Activated CD4-positive, alpha-beta memory T cell treated with anti-CD3 and anti-CD28 coated beads, Interleukin-2, amount 10 ng/mL, durations not matched to agents 7 days and 5 days (primary cell): ENCODE measurements around the gene EDAR. TPM values are rescaled to one million over a fixed set of nuclear protein-coding genes. Genes with fewer than 3 reads are reported as not detected.
A peak's percentile ranks its signal among the peaks of the same experiment; 100 is the strongest.

Source experiments
- CTCF ChIA-PET: fragments of 350-600 bp; sonication (Branson Sonifier 250); formaldehyde crosslinking; loops from one replicate; lab custom pipeline; 2021; ENCODE audit warnings: antibody characterized with exemption, inconsistent platforms; lab: Charles Lee
- POLR2A ChIA-PET: fragments of 350-600 bp; sonication (Branson Sonifier 250); formaldehyde crosslinking; loops from one replicate; lab custom pipeline; 2021; ENCODE audit warnings: antibody characterized with exemption; lab: Charles Lee
- DNase-seq: peaks from one replicate; pipeline ENCODE4 v3.0.0-alpha.2; 2020
- H3K27ac Mint-ChIP-seq: one replicate; pipeline ENCODE4 v1.8.0; 2021; ENCODE audit warnings: mild to moderate bottlenecking, mixed read lengths
- H3K27me3 Mint-ChIP-seq: one replicate; pipeline ENCODE4 v1.8.0; 2021; ENCODE audit warnings: mixed read lengths
- H3K36me3 Mint-ChIP-seq: one replicate; pipeline ENCODE4 v1.8.0; 2021; ENCODE audit warnings: low read depth, mixed read lengths
- H3K4me1 Mint-ChIP-seq: one replicate; pipeline ENCODE4 v1.8.0; 2021; ENCODE audit warnings: mixed read lengths
- H3K4me3 Mint-ChIP-seq: one replicate; pipeline ENCODE4 v1.8.0; 2021; ENCODE audit warnings: mild to moderate bottlenecking, mixed read lengths
- H3K9me3 Mint-ChIP-seq: one replicate; pipeline ENCODE4 v1.8.0; 2021; ENCODE audit warnings: mixed read lengths
- total RNA-seq, 2 experiments: library from RNA; stranded (reverse); gene quantifications; one replicate each; pipeline ENCODE4 v1.2.3, GENCODE V29; 2021

Gene EDAR
- total RNA-seq, 2 experiments from 2014 or later = not detected

DNA sequence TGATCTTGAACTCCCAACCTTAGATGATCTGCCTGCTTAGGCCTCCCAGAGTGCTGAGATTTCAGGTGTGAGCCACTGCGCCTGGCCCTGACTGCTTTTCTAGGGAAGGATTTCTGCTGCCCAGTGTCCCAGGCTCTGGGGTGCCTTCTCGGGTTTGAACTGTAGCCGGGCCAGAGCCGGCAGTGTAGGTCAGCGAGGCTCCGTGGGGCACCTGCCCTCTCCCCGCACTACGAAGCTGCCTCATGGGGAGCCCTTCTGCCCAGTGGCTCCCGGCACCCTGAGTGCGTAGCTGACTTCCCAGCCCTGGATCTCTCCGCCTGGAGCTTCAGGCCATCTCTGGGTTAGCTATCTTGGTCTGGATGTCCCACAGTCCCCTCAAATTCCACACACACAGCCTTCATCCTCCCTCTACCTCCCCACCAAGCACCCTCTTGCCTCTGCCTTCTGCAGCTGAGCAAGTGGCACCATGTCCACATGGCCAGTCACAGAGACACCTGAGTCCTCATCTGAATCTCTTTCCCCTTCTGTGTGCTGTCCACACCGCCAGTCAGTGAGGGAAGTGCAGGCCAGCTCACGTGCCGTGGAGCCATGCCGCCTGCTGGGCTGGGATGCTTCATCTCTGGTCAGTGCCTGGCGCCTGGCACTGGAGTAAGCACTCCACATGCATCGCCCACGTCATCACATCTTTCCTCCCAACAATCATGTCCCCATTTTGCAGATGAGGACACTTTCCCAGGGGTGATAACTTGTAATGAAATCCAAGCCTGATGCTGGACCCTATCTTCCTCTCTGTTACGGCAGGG is 69.2 kb downstream of the EDAR start:
- POLR2A ChIA-PET = no interaction called here
- Mint-ChIP-seq H3K4me3 (no peak overlapping the region), H3K36me3 (no peaks in the 10 kb centered on the region), H3K4me1 (no peaks in the 10 kb centered on the region), H3K27ac (no peak overlapping the region), H3K27me3 (no peaks in the 10 kb centered on the region), H3K9me3 (no peaks in the 10 kb centered on the region)
- no peak for DNase-seq
- CTCF ChIA-PET = no interaction called here

GRCh38 chr2:108918941-108919341 is 70.1 kb downstream of the EDAR start:
- no peaks in the 10 kb centered on the region for H3K36me3 Mint-ChIP-seq
- H3K9me3 Mint-ChIP-seq = no peaks in the 10 kb centered on the region
- H3K4me3 Mint-ChIP-seq = no peak overlapping the region
- DNase-seq = no peak
- no peaks in the 10 kb centered on the region for H3K27me3 Mint-ChIP-seq
- no peak overlapping the region for H3K27ac Mint-ChIP-seq
- H3K4me1 Mint-ChIP-seq = no peaks in the 10 kb centered on the region
- POLR2A ChIA-PET = no interaction called here
- CTCF ChIA-PET = no interaction called here

DNA sequence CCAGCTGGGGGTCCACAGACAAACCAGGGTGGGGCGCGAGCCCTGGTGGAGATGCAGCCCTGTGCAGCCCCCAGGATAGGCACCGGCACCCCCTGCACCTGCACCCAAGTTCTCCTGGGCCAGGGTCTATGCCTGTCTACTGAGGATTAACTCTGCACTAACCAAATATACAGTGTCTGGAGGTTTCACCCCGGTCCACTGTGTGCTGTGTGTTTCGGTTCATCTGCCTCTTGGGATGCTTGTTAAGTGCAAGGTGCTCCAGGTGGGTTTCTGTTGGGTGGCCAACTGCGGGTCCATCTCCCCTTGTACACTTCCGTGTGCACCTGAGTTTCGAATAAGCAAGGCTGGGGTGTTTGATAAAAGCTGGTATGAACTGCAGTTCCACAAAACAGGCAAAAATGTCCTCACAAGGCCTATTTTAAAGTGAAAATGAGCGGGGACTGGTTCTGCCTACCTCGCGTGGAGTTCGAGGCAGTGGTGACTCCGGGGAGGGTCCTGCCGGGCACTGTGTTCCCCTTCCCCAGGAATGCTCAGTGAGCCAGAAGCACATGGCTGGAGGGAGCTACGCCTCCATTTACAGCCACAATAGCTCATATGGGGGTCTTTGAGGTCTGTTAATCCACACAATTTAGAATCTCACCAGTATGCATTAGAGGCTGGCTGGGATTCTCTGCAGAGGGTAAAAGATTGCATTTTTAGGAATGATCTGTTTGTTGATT is 70.7 kb downstream of the EDAR start:
- Mint-ChIP-seq H3K27ac (no peak overlapping the region), H3K4me1 (no peaks in the 10 kb centered on the region), H3K9me3 (no peaks in the 10 kb centered on the region), H3K36me3 (no peaks in the 10 kb centered on the region), H3K27me3 (no peaks in the 10 kb centered on the region), H3K4me3 (no peak overlapping the region)
- no peak for DNase-seq
- POLR2A ChIA-PET = no interaction called here
- CTCF ChIA-PET = no interaction called here

- POLR2A ChIA-PET = no interaction called here
- Mint-ChIP-seq H3K4me1 (no peaks in the 10 kb centered on the region), H3K27ac (no peak overlapping the region), H3K27me3 (no peaks in the 10 kb centered on the region), H3K4me3 (no peak overlapping the region), H3K36me3 (no peaks in the 10 kb centered on the region), H3K9me3 (no peaks in the 10 kb centered on the region)
- no peak for DNase-seq
- CTCF ChIA-PET = interaction anchor here (1.2 kb wide), 1 partner anchor 11 kb away, joined by 3 read pairs; no protein-coding TSS in a partner anchor
These were observed 71.5 kb downstream of the EDAR start for GRCh38 chr2:108917526-108917925.

GRCh38 chr2:108916796-108917421 is 72.1 kb downstream of the EDAR start:
- ChIA-PET POLR2A (no interaction called here), CTCF (interaction anchor here (1.2 kb wide), 1 partner anchor 12 kb away, joined by 3 read pairs; no protein-coding TSS in a partner anchor)
- Mint-ChIP-seq H3K9me3 (no peaks in the 10 kb centered on the region), H3K4me1 (no peaks in the 10 kb centered on the region), H3K4me3 (no peak overlapping the region), H3K27me3 (no peaks in the 10 kb centered on the region), H3K36me3 (no peaks in the 10 kb centered on the region), H3K27ac (no peak overlapping the region)
- DNase-seq = no peak

GRCh38 chr2:108916122-108916795 is 72.8 kb downstream of the EDAR start:
- Mint-ChIP-seq H3K4me1 (no peaks in the 10 kb centered on the region), H3K36me3 (no peaks in the 10 kb centered on the region)

GRCh38 chr2:108912629-108912902 is 76.5 kb downstream of the EDAR start:
- ChIA-PET POLR2A (no interaction called here), CTCF (no interaction called here)
- peak; percentile 5 for DNase-seq
- no peaks in the 10 kb centered on the region for H3K36me3 Mint-ChIP-seq
- H3K4me1 Mint-ChIP-seq = no peaks in the 10 kb centered on the region
- no peaks in the 10 kb centered on the region for H3K9me3 Mint-ChIP-seq
- H3K27ac Mint-ChIP-seq = no peak overlapping the region
- no peaks in the 10 kb centered on the region for H3K27me3 Mint-ChIP-seq
- H3K4me3 Mint-ChIP-seq = no peak overlapping the region

More at GRCh38 chr2:108916122-108916795, 72.8 kb downstream of the EDAR start:
- no peak for DNase-seq
- Mint-ChIP-seq H3K9me3 (no peaks in the 10 kb centered on the region), H3K4me3 (no peak overlapping the region), H3K27me3 (no peaks in the 10 kb centered on the region), H3K27ac (no peak overlapping the region)
- ChIA-PET POLR2A (no interaction called here), CTCF (no interaction called here)

- CTCF ChIA-PET = no interaction called here
- POLR2A ChIA-PET = no interaction called here
These were observed 77.0 kb downstream of the EDAR start for GRCh38 chr2:108911807-108912628.

DNA sequence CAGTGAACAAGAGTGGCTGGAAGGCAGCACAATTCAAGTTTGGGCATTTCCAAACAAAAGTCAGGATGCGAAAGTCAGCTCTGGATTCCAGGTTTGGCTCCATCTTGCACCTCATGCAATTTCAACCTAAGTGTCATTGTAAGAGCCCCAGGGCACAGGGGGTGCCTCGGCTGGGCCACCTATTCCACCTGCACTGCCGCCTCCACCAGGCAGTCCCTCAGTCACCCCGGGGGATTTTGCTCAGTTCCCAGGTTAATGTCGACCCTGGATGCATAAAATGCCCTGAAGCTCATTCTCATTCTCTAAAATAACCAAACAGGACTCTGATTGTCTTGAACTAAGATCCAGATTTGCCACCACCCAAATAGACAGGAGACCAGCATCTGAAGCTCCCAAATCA is 77.6 kb downstream of the EDAR start:
- DNase-seq = no peak
- no peaks in the 10 kb centered on the region for H3K4me1 Mint-ChIP-seq

More at GRCh38 chr2:108911807-108912628, 77.0 kb downstream of the EDAR start:
- H3K9me3 Mint-ChIP-seq = no peaks in the 10 kb centered on the region
- no peaks in the 10 kb centered on the region for H3K27me3 Mint-ChIP-seq
- H3K27ac Mint-ChIP-seq = no peak overlapping the region
- H3K4me1 Mint-ChIP-seq = no peaks in the 10 kb centered on the region
- H3K36me3 Mint-ChIP-seq = no peaks in the 10 kb centered on the region
- no peak overlapping the region for H3K4me3 Mint-ChIP-seq
- no peak for DNase-seq

DNA sequence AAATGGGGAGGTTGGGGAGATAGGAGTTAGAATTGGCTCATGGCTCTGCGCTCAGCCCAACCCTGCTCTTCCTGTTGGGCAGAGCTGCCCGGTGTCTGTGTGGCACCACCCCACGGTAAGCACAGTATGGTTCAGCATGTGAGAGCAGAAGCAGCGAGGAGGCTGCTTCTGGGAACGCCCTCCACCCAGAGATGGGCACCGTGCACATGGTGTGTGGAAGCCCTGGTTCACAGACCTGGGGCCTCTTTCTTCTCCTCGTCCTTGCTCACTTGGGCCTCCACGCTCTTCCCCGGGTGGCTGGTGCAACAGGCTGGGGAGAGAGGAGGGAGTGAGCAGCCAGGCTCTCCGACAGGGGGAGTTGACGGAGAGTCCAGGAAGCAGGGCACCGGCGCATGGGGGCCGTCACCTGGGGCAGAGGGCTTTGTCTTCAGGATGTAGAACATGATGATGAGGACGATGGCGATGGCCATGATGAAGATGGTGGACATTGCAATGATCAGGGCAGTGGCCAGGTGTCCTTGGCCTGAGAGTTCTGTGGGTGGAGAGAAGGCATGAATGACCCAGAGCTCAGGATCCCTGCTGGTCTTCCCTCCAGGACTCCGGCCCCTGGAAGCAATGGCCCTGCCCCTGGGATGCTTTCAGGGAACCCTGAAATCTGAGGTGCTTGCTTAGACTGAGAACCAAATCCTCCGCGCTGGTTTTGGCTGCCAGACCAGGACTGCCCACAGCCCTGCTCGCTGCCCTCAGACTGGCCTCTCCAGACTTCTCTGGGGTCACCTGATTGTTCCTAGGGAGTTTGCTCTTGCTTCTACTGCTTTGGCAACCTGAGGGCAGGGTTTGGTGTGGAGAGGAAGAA is 78.3 kb downstream of the EDAR start:
- no peaks in the 10 kb centered on the region for H3K4me1 Mint-ChIP-seq
- no peak overlapping the region for H3K27ac Mint-ChIP-seq
- ChIA-PET POLR2A (no interaction called here), CTCF (no interaction called here)
- H3K4me3 Mint-ChIP-seq = no peak overlapping the region
- no peaks in the 10 kb centered on the region for H3K36me3 Mint-ChIP-seq
- H3K27me3 Mint-ChIP-seq = no peaks in the 10 kb centered on the region
- DNase-seq = peak; percentile 5
- H3K9me3 Mint-ChIP-seq = no peaks in the 10 kb centered on the region

More for the DNA sequence above, 77.6 kb downstream of the EDAR start:
- H3K9me3 Mint-ChIP-seq = no peaks in the 10 kb centered on the region
- no peak overlapping the region for H3K27ac Mint-ChIP-seq
- ChIA-PET CTCF (no interaction called here), POLR2A (no interaction called here)
- H3K36me3 Mint-ChIP-seq = no peaks in the 10 kb centered on the region
- H3K4me3 Mint-ChIP-seq = no peak overlapping the region
- no peaks in the 10 kb centered on the region for H3K27me3 Mint-ChIP-seq

- no peaks in the 10 kb centered on the region for H3K27me3 Mint-ChIP-seq
- no peaks in the 10 kb centered on the region for H3K9me3 Mint-ChIP-seq
- H3K36me3 Mint-ChIP-seq = no peaks in the 10 kb centered on the region
- no peak overlapping the region for H3K4me3 Mint-ChIP-seq
- ChIA-PET CTCF (no interaction called here), POLR2A (no interaction called here)
- no peak overlapping the region for H3K27ac Mint-ChIP-seq
- H3K4me1 Mint-ChIP-seq = no peaks in the 10 kb centered on the region
- DNase-seq = no peak
These were observed 79.0 kb downstream of the EDAR start for GRCh38 chr2:108910011-108910431.
